HEK293T (cell line): ENCODE measurements around the gene CPA3.

Experiments
- ARNT ChIP-seq: fragments of 450-650 bp; IDR thresholded peaks from 2 replicates; pipeline ENCODE4 v1.6.1; 2017; ENCODE audit warnings: mild to moderate bottlenecking
- BHLHE40 ChIP-seq: fragments of 450-650 bp; IDR thresholded peaks from 2 replicates; pipeline ENCODE4 v1.6.1; 2016; ENCODE audit warnings: mild to moderate bottlenecking, moderate library complexity, borderline replicate concordance
- CTBP1 ChIP-seq: fragments of 450-650 bp; IDR thresholded peaks from 2 replicates; pipeline ENCODE4 v1.6.1; 2016; ENCODE audit warnings: borderline replicate concordance
- ELF4 ChIP-seq: fragments of 450-650 bp; IDR thresholded peaks from 2 replicates; pipeline ENCODE4 v1.6.1; 2017; ENCODE audit warnings: antibody characterized with exemption
- FOXA1 ChIP-seq: fragments of 450-650 bp; IDR thresholded peaks from 2 replicates; pipeline ENCODE4 v1.6.1; 2016; ENCODE audit warnings: mild to moderate bottlenecking
- FOXM1 ChIP-seq: fragments of 450-650 bp; IDR thresholded peaks from 2 replicates; pipeline ENCODE4 v1.6.1; 2017; ENCODE audit warnings: mild to moderate bottlenecking, borderline replicate concordance
- HDGF ChIP-seq: fragments of 450-650 bp; IDR thresholded peaks from 2 replicates; pipeline ENCODE4 v1.6.1; 2017; ENCODE audit warnings: antibody characterized with exemption, borderline replicate concordance
- LEF1 ChIP-seq: fragments of 450-650 bp; IDR thresholded peaks from 2 replicates; pipeline ENCODE4 v1.6.1; 2017; ENCODE audit warnings: mild to moderate bottlenecking, borderline replicate concordance
- PKNOX1 ChIP-seq: fragments of 450-650 bp; IDR thresholded peaks from 2 replicates; pipeline ENCODE4 v1.6.1; 2016
- SP1 ChIP-seq: fragments of 450-650 bp; IDR thresholded peaks from 2 replicates; pipeline ENCODE4 v1.6.1; 2017
- SUZ12 ChIP-seq: fragments of 450-650 bp; IDR thresholded peaks from 2 replicates; pipeline ENCODE4 v1.6.1; 2016; ENCODE audit warnings: mild to moderate bottlenecking
- TARDBP ChIP-seq: fragments of 450-650 bp; IDR thresholded peaks from 2 replicates; pipeline ENCODE4 v1.6.1; 2016
- ZNF384 ChIP-seq: fragments of 450-650 bp; IDR thresholded peaks from 2 replicates; pipeline ENCODE4 v1.6.1; 2016

- TF ChIP-seq SUZ12 (no peak), BHLHE40 (no peak), ELF4 (no peak), HDGF (no peak), CTBP1 (no peak), TARDBP (no peak), FOXA1 (no peak), FOXM1 (no peak), SP1 (no peak), ARNT (no peak), PKNOX1 (no peak), LEF1 (no peak), ZNF384 (no peak)
These were observed 50.0 kb downstream of the CPA3 start for GRCh38 chr3:148914936-148915690.
